Transverse colon (tissue), 4 donors: ENCODE measurements around the gene ZBTB5.

Source experiments
- POLR2A ChIP-seq: fragments of 450-650 bp; IDR thresholded peaks from one replicate; pipeline ENCODE4 v1.6.1; 2016; ENCODE audit warnings: antibody characterized with exemption, mild to moderate bottlenecking, moderate library complexity
- POLR2AphosphoS5 ChIP-seq, 3 donors: sonication (generic); formaldehyde crosslinking; IDR thresholded peaks; one replicate each; pipeline ENCODE4 v1.6.1; 2016; ENCODE audit warnings: antibody characterized with exemption in 3 of 3
- TF ChIP-seq, protein P1 (sequence below), 5 experiments: fragments of 200-600 bp in 3 of 5; fragments of 450-650 bp in 2 of 5; sonication (generic) in 3 of 5; IDR thresholded peaks; 1 replicate in 2 of 5; 2 replicates in 3 of 5; pipeline ENCODE4 v1.5.1; 2016 to 2017; ENCODE audit warnings: antibody characterized with exemption in 5 of 5, inconsistent platforms in 3 of 5, mild to moderate bottlenecking in 2 of 5, moderate library complexity in 1 of 5

DNA sequence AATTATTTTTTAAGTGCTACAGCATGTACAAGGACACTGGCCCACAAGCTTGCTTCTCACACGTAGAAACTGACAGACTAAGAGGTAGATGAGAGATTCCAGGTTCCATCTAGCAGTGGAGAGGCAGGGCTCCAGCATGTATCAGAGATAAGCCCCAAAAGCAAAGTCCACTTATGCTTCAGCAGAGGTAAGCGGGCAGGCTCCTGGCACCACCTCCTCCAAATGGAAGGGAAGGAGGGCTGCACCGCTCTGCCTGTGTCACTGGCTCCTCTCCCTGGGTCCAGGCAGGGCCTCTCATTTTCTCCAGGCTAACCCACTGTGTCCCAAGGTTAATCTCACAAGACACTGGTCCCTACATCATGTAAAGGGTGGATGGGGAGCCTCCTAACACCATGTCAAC lies 26.9 kb downstream of the ZBTB5 start:
- no peak for TF ChIP-seq POLR2A
- TF ChIP-seq, protein P1, sequence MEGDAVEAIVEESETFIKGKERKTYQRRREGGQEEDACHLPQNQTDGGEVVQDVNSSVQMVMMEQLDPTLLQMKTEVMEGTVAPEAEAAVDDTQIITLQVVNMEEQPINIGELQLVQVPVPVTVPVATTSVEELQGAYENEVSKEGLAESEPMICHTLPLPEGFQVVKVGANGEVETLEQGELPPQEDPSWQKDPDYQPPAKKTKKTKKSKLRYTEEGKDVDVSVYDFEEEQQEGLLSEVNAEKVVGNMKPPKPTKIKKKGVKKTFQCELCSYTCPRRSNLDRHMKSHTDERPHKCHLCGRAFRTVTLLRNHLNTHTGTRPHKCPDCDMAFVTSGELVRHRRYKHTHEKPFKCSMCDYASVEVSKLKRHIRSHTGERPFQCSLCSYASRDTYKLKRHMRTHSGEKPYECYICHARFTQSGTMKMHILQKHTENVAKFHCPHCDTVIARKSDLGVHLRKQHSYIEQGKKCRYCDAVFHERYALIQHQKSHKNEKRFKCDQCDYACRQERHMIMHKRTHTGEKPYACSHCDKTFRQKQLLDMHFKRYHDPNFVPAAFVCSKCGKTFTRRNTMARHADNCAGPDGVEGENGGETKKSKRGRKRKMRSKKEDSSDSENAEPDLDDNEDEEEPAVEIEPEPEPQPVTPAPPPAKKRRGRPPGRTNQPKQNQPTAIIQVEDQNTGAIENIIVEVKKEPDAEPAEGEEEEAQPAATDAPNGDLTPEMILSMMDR (IDR thresholded peaks at IDR 0.05) = no peak
- no peak for TF ChIP-seq POLR2AphosphoS5 (IDR thresholded peaks at IDR 0.05)
